ENCODE results near the gene TSC1. TPM values are rescaled to one million over a fixed set of nuclear protein-coding genes. Genes with fewer than 3 reads are reported as not detected.

TSC1 gene
- total RNA-seq, 1 donor from 2014 or later, result 20.8 TPM

- DNase-seq (ENCODE audit: low read depth) (no peak), FAIRE-seq (no peak)
- TF ChIP-seq CTCF (IDR thresholded peaks at IDR 0.05; ENCODE audit: insufficient read depth, low read length, severe bottlenecking), result no peak
- no peak overlapping the region for H3K4me3 ChIP-seq (ENCODE audit: low read depth, low read length)
- H3K27me3 ChIP-seq (ENCODE audit: control insufficient read depth, insufficient read depth, low read length), result no peaks in the 10 kb centered on the region
- peaks cover 11% of the 10 kb centered on the region for H3K36me3 ChIP-seq (ENCODE audit: control insufficient read depth, insufficient read depth, low read length)
These were observed 35.8 kb downstream of the TSC1 start for GRCh38 chr9:132908635-132909034.

GRCh38 chr9:132905726-132906125 lies 38.7 kb downstream of the TSC1 start:
- Histone ChIP-seq H3K4me3 (ENCODE audit: low read depth, low read length) (no peak overlapping the region), H3K36me3 (ENCODE audit: control insufficient read depth, insufficient read depth, low read length) (peaks cover 14% of the 10 kb centered on the region), H3K27me3 (ENCODE audit: control insufficient read depth, insufficient read depth, low read length) (no peaks in the 10 kb centered on the region)
- FAIRE-seq (no peak), DNase-seq (ENCODE audit: low read depth) (no peak)
- no peak for TF ChIP-seq CTCF (IDR thresholded peaks at IDR 0.05; ENCODE audit: insufficient read depth, low read length, severe bottlenecking)

GRCh38 chr9:132903574-132904492 lies 40.6 kb downstream of the TSC1 start:
- no peak for TF ChIP-seq CTCF (IDR thresholded peaks at IDR 0.05; ENCODE audit: insufficient read depth, low read length, severe bottlenecking)
- H3K27me3 ChIP-seq (ENCODE audit: control insufficient read depth, insufficient read depth, low read length), result no peaks in the 10 kb centered on the region
- H3K36me3 ChIP-seq (ENCODE audit: control insufficient read depth, insufficient read depth, low read length), result peaks cover 18% of the 10 kb centered on the region
- no peak for FAIRE-seq
- no peak overlapping the region for H3K4me3 ChIP-seq (ENCODE audit: low read depth, low read length)
- DNase-seq (ENCODE audit: low read depth), result no peak

GRCh38 chr9:132901858-132902831 lies 42.3 kb downstream of the TSC1 start:
- Histone ChIP-seq H3K27me3 (ENCODE audit: control insufficient read depth, insufficient read depth, low read length) (no peaks in the 10 kb centered on the region), H3K4me3 (ENCODE audit: low read depth, low read length) (no peak overlapping the region), H3K36me3 (ENCODE audit: control insufficient read depth, insufficient read depth, low read length) (peaks cover 20% of the 10 kb centered on the region)
- FAIRE-seq (no peak), DNase-seq (ENCODE audit: low read depth) (peak; percentile 80)
- peak; percentile 84 for TF ChIP-seq CTCF (IDR thresholded peaks at IDR 0.05; ENCODE audit: insufficient read depth, low read length, severe bottlenecking)

- no peaks in the 10 kb centered on the region for H3K27me3 ChIP-seq (ENCODE audit: control insufficient read depth, insufficient read depth, low read length)
- FAIRE-seq (no peak), DNase-seq (ENCODE audit: low read depth) (no peak)
- no peak overlapping the region for H3K4me3 ChIP-seq (ENCODE audit: low read depth, low read length)
- H3K36me3 ChIP-seq (ENCODE audit: control insufficient read depth, insufficient read depth, low read length), result peaks cover 22% of the 10 kb centered on the region
- TF ChIP-seq CTCF (IDR thresholded peaks at IDR 0.05; ENCODE audit: insufficient read depth, low read length, severe bottlenecking), result no peak
These were observed 46.4 kb downstream of the TSC1 start for GRCh38 chr9:132898051-132898450.

All from bronchial epithelial cell (primary cell).